Measurements from ENCODE around the gene HARBI1. TPM values are rescaled to one million over a fixed set of nuclear protein-coding genes. Genes with fewer than 3 reads are reported as not detected.
"Not testable (repeated sequence)": the region's sequence is repeated elsewhere in the genome, so short reads cannot be mapped to it uniquely, and the experiment has no call there.

HARBI1 gene
- total RNA-seq, 4 donors from 2014 or later: 0.59 to 5.2 (median 2.6) TPM

GRCh38 chr11:46593550-46594373, 23.3 kb downstream of the HARBI1 start, which contains the start of gene AMBRA1:
Gene AMBRA1 (minus strand): TSS chr11:46594023. CDS start chr11:46548380, 45,643 bp downstream.
- TF ChIP-seq EP300 (IDR thresholded peaks at IDR 0.05) (peak; percentile 59 to 91), POLR2A (IDR thresholded peaks at IDR 0.05) (peak; percentile 34 to 61), CTCF (IDR thresholded peaks at IDR 0.05) (peak in 1 of 5 experiments; percentile 17)
- WGBS, 2 donors: 1% methylated on average over 53 to 54 of the region's 54 CpGs
- Histone ChIP-seq H3K4me3 (peak within 1 kb of the TSS; percentile 80 to 97 (median 91)), H3K4me1 (peaks cover 0 to 54% (median 28%) of the 10 kb centered on the region in 4 donors), H3K27ac (peak within 1 kb of the TSS; percentile 69 to 88 (median 86)), H3K36me3 (no peaks in the 10 kb centered on the region), H3K27me3 (no peaks in the 10 kb centered on the region), H3K9me3 (no peaks in the 10 kb centered on the region)
- DNase-seq (ENCODE audit: low spot score in 2 of 2): peak; percentile 74 to 92

- H3K9me3 ChIP-seq: no peaks in the 10 kb centered on the region
- no peak overlapping the region for H3K4me3 ChIP-seq
- no peak for DNase-seq (ENCODE audit: low spot score in 2 of 2)
- no peak for TF ChIP-seq EP300 (IDR thresholded peaks at IDR 0.05)
- TF ChIP-seq POLR2A (IDR thresholded peaks at IDR 0.05): no peak
- no peak for TF ChIP-seq CTCF (IDR thresholded peaks at IDR 0.05)
- H3K36me3 ChIP-seq: peaks cover 0 to 10% (median 0%) of the 10 kb centered on the region in 3 donors
- H3K4me1 ChIP-seq: peaks cover 0 to 64% (median 28%) of the 10 kb centered on the region in 4 donors
- WGBS, 2 donors: 59% methylated on average over 11 of the region's 11 CpGs
- no peaks in the 10 kb centered on the region for H3K27me3 ChIP-seq
- H3K27ac ChIP-seq: peak overlapping the region in 2 of 4 donors; percentile 8 to 15
These were observed 26.1 kb downstream of the HARBI1 start for GRCh38 chr11:46590740-46591605.

GRCh38 chr11:46588915-46589314, 28.1 kb downstream of the HARBI1 start:
- H3K4me3 ChIP-seq: no peak overlapping the region
- TF ChIP-seq CTCF (IDR thresholded peaks at IDR 0.05) (no peak), EP300 (IDR thresholded peaks at IDR 0.05) (no peak), POLR2A (IDR thresholded peaks at IDR 0.05) (no peak)
- peaks cover 0 to 56% (median 28%) of the 10 kb centered on the region in 4 donors for H3K4me1 ChIP-seq
- no peaks in the 10 kb centered on the region for H3K27me3 ChIP-seq
- H3K27ac ChIP-seq: no peak overlapping the region
- no peaks in the 10 kb centered on the region for H3K9me3 ChIP-seq
- DNase-seq (ENCODE audit: low spot score in 2 of 2): no peak
- H3K36me3 ChIP-seq: peaks cover 0 to 10% (median 0%) of the 10 kb centered on the region in 3 donors

- TF ChIP-seq POLR2A (IDR thresholded peaks at IDR 0.05): no peak
- no peak for TF ChIP-seq EP300 (IDR thresholded peaks at IDR 0.05)
- Histone ChIP-seq H3K4me1 (peaks cover 0 to 54% (median 28%) of the 10 kb centered on the region in 4 donors), H3K27me3 (no peaks in the 10 kb centered on the region)
These were observed 28.9 kb downstream of the HARBI1 start for GRCh38 chr11:46588131-46588530.

GRCh38 chr11:46583513-46583912, 33.5 kb downstream of the HARBI1 start:
- H3K27ac ChIP-seq; H3K27me3 ChIP-seq; H3K4me1 ChIP-seq; H3K4me3 ChIP-seq; H3K9me3 ChIP-seq; DNase-seq (ENCODE audit: low spot score in 2 of 2): not testable (repeated sequence)
- WGBS, 2 donors: 100% methylated on average over 1 of the region's 1 CpG; no CpG with 5 or more reads in 1 of the 2 donors
- peaks cover 0 to 10% (median 0%) of the 10 kb centered on the region in 3 donors for H3K36me3 ChIP-seq

More at GRCh38 chr11:46588131-46588530, 28.9 kb downstream of the HARBI1 start:
- no peak for DNase-seq (ENCODE audit: low spot score in 2 of 2)
- peaks cover 0 to 10% (median 0%) of the 10 kb centered on the region in 3 donors for H3K36me3 ChIP-seq
- H3K9me3 ChIP-seq: no peaks in the 10 kb centered on the region
- no peak overlapping the region for H3K4me3 ChIP-seq
- WGBS, 2 donors: 72 to 76% methylated on average over 5 of the region's 5 CpGs
- H3K27ac ChIP-seq: no peak overlapping the region
